Ectodermal cell (in vitro differentiated cells): ENCODE results near the gene TP53AIP1.

Experiments used
- H3K27ac ChIP-seq: 2 replicates; pipeline ENCODE4 v1.7.0; 2013; ENCODE audit warnings: mild to moderate bottlenecking, low read depth, low read length; ENCODE audit not compliant: insufficient read depth, poor library complexity, severe bottlenecking
- H3K27me3 ChIP-seq: 2 replicates; pipeline ENCODE4 v1.7.0; 2013; ENCODE audit warnings: mild to moderate bottlenecking, low read length; ENCODE audit not compliant: insufficient read depth, control insufficient read depth, poor library complexity, severe bottlenecking
- H3K36me3 ChIP-seq: one replicate; pipeline ENCODE4 v1.7.0; 2013; ENCODE audit warnings: low read length; ENCODE audit not compliant: control insufficient read depth, insufficient read depth
- H3K4me1 ChIP-seq: one replicate; pipeline ENCODE4 v1.7.0; 2013; ENCODE audit warnings: low read length; ENCODE audit not compliant: control insufficient read depth, insufficient read depth
- H3K4me3 ChIP-seq: 2 replicates; pipeline ENCODE4 v1.7.0; 2013; ENCODE audit warnings: low read depth, low read length, control low read depth; ENCODE audit not compliant: insufficient read depth
- H3K9me3 ChIP-seq: 2 replicates; pipeline ENCODE4 v1.7.0; 2013; ENCODE audit warnings: mild to moderate bottlenecking, low read length, moderate library complexity; ENCODE audit not compliant: control insufficient read depth
- WGBS, 2 experiments: methylation state at CpG; one replicate each; pipeline ENCODE4 v1.1.7; 2013; ENCODE audit warnings: missing lambda C conversion rate in 2 of 2; 5-methylcytosine and 5-hydroxymethylcytosine counted together

The TP53AIP1 gene

DNA sequence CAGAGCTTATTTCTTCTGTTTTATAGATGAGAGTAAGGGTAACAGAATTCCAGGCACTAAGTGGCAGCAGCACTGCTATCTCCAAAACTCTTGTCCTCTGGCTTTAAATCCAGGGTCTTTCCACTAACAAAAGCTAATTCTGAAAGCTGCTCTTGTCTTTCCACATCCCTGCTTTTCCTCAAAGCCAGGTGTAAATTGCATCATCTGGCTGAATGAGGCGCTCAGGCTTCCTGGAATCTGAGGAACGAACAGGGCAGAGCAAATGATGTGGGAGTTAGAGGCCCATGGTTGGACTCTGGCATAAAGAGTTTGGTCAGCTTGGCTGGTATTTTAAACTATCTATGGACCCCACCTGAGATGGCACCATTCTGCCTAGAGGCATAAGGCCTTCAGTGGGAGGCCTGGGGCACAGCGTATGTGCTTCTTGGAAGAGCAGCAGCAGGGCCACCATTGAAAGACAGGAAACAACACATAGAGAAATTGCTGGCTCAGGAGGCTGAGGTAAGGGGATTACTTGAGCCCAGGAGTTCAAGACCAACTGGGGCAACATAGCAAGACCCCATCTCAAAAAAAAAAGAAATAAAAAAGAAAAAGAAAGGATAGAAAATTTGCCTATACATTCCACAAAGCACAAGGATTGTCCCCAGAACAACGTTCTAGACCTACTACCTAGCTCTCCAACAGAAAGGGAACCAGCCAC is 49.7 kb downstream of the TP53AIP1 start:
- peaks cover 59% of the 10 kb centered on the region for H3K27me3 ChIP-seq
- peaks cover 11% of the 10 kb centered on the region for H3K4me1 ChIP-seq
- H3K9me3 ChIP-seq: no peaks in the 10 kb centered on the region
- H3K36me3 ChIP-seq: no peaks in the 10 kb centered on the region
- 79 to 80% methylated on average over 4 of the region's 4 CpGs for WGBS, 2 experiments
- H3K27ac ChIP-seq: no peak overlapping the region
- no peak overlapping the region for H3K4me3 ChIP-seq

DNA sequence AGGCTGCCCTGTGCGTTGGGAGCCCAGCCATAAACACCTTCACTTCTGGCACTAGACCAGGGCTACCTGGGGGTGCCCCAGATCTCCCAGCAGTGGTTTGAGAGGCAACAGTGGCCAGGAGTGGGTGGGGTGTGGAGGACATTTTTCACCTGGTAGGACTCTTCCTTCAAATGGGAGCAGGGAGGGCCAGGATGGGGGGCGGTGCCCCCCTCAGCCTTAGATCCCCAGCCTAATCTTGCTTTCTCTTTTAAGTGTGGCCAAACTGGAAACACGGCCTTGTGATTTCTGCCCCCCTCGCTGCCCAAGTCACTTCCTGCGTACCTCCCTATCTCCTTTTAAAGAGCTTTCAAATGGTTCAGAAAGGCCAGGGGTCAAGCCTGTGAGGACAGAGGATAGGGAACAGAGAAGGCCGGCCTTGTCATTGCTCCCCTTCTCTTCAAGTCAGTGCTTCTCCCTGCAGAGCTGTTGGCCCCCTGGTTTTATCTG is 50.7 kb downstream of the TP53AIP1 start:
- no peak overlapping the region for H3K4me3 ChIP-seq
- H3K27me3 ChIP-seq: peaks cover 66% of the 10 kb centered on the region
- H3K4me1 ChIP-seq: peaks cover 11% of the 10 kb centered on the region
- H3K36me3 ChIP-seq: no peaks in the 10 kb centered on the region
- H3K27ac ChIP-seq: no peak overlapping the region
- H3K9me3 ChIP-seq: no peaks in the 10 kb centered on the region
- 33 to 36% methylated on average over 6 of the region's 6 CpGs for WGBS, 2 experiments

DNA sequence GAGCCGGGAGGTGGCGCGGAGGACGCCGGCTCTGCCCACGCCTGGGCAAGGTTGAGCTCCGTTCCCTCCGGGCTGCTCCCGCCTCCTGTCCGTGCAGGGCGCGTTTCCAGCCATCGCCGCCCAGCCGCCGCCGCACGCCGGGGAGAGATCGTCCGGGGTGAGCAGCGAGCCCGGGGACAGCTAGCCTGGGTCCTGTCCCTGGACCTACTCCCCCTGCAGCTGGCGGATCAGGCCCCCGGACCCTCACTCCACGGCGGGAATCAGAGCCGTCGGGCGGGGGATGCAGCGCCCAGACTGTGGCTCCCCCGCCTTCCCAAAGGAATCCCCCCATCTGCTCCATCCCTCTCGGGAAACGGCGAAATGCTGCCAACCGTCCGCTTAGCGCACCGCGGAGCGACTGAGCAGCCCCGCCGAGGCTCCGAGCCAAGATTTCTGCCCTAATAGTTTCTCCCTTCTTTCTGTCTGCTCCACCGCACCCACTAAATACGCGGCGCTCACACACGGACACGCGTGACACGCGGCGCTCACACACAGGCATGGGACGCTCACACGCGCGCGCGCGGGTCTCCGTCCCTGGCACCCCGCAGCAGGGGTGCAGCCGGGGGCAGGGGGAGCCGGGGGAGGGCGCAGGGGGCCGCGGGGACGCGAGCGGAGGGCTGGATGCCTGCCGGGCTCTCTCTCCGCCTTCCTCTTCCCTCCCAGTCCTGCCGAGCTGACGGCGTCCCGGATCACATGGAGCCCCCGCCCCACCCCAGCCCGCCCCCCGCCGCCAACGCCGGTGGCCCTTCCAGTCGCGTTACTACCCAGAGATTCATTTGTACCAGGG is 51.9 kb downstream of the TP53AIP1 start, which contains the start of gene KCNJ5:
TSS of gene KCNJ5 (plus strand) at position 814 of the 826 bp plus-strand sequence. CDS start 19,918 bp downstream, outside the sequence.
- Histone ChIP-seq H3K27me3 (peaks cover 76% of the 10 kb centered on the region), H3K9me3 (no peaks in the 10 kb centered on the region), H3K36me3 (no peaks in the 10 kb centered on the region), H3K4me3 (peak within 1 kb of the TSS; percentile 37), H3K27ac (no peak within 1 kb of the TSS), H3K4me1 (peaks cover 11% of the 10 kb centered on the region)
- 0% methylated on average over 77 of the region's 85 CpGs for WGBS, 2 experiments

DNA sequence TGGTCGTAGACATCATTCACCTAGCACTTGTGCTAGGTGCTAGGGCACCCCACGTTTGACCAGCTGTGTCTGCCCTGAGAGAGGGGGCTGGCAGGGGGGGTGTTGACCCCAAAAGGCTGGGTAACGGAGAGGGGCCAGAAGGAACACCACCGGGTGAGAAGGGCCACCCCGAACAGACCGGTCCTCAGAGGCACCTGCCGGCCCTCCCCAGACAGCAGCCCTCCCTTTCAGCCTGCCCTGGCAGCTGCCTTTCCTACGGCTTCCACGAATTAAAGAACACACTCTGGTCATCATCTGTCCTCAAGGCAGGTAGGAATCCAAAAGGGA is 52.5 kb downstream of the TP53AIP1 start:
- H3K27me3 ChIP-seq: peaks cover 77% of the 10 kb centered on the region
- H3K9me3 ChIP-seq: no peaks in the 10 kb centered on the region
- H3K36me3 ChIP-seq: no peaks in the 10 kb centered on the region
- H3K27ac ChIP-seq: no peak overlapping the region
- WGBS, 2 experiments: 5 to 8% methylated on average over 9 of the region's 9 CpGs
- peaks cover 11% of the 10 kb centered on the region for H3K4me1 ChIP-seq
- H3K4me3 ChIP-seq: peak overlapping the region; percentile 37

DNA sequence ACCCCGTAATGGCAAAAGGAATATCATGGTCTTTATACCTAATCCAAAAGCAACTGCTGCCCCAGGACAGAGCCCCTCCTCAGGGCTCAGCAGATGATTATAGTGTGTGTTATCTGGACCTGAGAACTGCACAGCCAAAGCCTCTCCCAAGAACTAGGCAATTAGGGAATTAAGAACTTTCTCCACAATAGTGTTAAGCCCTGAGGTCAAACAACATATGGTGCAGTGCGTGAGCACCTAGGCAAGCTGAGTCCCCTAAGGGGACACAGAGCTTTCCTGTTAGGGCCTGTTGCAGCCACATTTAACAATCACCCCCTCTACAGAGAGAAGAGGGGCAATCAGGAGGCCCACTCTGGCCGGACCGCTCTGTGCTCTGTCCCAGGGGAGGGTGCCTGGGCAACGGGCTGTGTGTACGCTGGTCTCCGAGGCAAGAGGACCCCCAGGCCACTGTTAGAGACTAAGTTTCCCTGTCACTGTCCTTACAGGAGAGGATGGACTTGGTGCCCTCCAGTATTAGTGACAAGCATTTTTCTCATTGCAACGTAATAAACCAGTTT is 52.9 kb downstream of the TP53AIP1 start:
- peak overlapping the region; percentile 37 for H3K4me3 ChIP-seq
- H3K27me3 ChIP-seq: peaks cover 77% of the 10 kb centered on the region
- no peaks in the 10 kb centered on the region for H3K9me3 ChIP-seq
- WGBS, 2 experiments: 43 to 44% methylated on average over 8 of the region's 8 CpGs
- H3K27ac ChIP-seq: no peak overlapping the region
- H3K4me1 ChIP-seq: peaks cover 11% of the 10 kb centered on the region
- no peaks in the 10 kb centered on the region for H3K36me3 ChIP-seq

DNA sequence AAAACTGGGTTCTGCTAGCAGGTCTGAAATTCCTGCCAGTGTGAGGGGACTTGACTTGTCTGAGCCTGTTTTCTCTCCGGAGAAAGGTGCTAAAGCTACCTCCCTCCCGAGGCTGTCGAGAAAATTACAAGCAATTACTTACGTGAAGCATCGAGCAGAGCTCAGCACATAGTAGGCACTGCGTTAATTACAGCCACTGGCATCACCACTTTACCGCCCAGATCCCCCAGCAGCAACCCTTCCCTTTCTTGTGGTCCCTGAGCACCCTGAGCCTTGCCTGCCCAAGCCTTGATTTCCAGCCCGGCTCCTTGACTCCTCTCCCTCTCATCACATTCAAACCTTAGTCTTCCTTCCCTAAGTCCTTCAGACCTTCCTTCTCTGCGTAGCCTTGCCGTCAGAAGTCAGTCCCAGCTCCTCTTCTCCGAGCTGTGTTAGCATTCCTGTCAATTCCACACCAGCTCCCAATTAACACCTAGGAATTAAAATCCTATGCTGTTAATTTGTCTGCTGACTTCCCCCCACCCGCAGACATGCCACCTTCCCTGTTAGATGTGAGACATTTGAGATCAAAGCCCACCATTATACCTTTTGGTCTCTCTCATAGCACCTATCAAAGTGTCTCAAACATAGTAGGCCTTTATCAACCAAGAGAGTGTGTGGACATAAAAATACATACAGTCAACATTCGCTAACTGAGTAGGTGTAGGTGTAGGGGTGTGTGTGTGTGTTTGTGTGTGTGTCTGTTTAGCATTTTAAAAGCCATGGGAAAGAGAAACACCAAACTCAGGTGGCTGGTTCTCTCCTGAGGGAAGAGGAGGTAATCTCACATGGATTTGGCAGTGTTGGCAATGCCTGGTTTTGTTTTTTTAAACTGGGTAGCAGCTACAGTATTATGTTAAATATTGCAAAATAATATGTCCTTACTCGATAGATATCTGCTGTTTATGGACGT is 54.4 kb downstream of the TP53AIP1 start:
- H3K4me1 ChIP-seq: peaks cover 11% of the 10 kb centered on the region
- H3K4me3 ChIP-seq: no peak overlapping the region
- H3K36me3 ChIP-seq: no peaks in the 10 kb centered on the region
- peaks cover 73% of the 10 kb centered on the region for H3K27me3 ChIP-seq
- no peaks in the 10 kb centered on the region for H3K9me3 ChIP-seq
- H3K27ac ChIP-seq: no peak overlapping the region
- WGBS, 2 experiments: 23 to 28% methylated on average over 13 to 15 of the region's 15 CpGs

DNA sequence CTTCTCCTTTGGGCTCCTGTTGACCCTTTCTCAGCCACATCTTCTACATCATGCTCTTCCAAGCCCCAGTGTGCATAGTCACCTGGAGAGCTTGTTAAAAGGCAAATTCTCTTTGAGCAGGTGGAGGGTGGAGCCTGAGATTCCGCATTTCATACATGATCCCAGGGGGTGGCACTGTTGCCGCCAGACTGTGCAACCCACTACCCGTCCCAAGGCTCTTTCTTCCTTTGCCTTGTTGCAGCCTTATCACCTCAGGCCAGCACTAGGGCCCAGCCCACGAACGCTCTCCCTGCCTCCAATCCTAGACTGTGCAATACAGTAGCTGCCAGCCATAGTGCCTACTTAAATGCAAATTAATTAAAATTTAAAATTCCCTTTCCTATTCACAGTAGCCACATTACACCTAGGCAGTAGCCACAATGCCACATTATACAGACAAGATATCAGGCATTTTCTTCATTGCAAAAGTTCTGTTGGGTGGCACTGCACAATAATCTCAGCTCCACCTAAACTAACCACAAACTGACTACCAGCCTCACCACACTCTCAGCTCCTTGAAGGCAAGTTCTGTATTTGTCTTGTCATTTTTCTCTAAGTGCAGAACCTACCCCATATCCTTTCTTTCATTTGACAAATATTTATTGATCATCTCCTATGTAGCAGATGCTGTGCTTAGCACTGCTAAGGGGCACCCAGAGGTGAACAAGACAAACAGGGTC is 56.1 kb downstream of the TP53AIP1 start:
- no peak overlapping the region for H3K27ac ChIP-seq
- H3K4me3 ChIP-seq: no peak overlapping the region
- H3K9me3 ChIP-seq: no peaks in the 10 kb centered on the region
- peaks cover 6% of the 10 kb centered on the region for H3K4me1 ChIP-seq
- 53 to 57% methylated on average over 5 of the region's 5 CpGs for WGBS, 2 experiments
- H3K36me3 ChIP-seq: no peaks in the 10 kb centered on the region
- peaks cover 65% of the 10 kb centered on the region for H3K27me3 ChIP-seq
